CD4-positive, alpha-beta T cell treated with Interleukin-17A for 1 hour (primary cell): Measurements from ENCODE around the gene CYP24A1.
A peak's percentile ranks its signal among the peaks of the same experiment; 100 is the strongest.

Source experiments
- DNase-seq: peaks from one replicate; pipeline ENCODE4 v3.0.0-alpha.2; 2020

CYP24A1 gene

GRCh38 chr20:54201268-54201846, 27.6 kb upstream of the CYP24A1 start:
- DNase-seq = no peak

DNA sequence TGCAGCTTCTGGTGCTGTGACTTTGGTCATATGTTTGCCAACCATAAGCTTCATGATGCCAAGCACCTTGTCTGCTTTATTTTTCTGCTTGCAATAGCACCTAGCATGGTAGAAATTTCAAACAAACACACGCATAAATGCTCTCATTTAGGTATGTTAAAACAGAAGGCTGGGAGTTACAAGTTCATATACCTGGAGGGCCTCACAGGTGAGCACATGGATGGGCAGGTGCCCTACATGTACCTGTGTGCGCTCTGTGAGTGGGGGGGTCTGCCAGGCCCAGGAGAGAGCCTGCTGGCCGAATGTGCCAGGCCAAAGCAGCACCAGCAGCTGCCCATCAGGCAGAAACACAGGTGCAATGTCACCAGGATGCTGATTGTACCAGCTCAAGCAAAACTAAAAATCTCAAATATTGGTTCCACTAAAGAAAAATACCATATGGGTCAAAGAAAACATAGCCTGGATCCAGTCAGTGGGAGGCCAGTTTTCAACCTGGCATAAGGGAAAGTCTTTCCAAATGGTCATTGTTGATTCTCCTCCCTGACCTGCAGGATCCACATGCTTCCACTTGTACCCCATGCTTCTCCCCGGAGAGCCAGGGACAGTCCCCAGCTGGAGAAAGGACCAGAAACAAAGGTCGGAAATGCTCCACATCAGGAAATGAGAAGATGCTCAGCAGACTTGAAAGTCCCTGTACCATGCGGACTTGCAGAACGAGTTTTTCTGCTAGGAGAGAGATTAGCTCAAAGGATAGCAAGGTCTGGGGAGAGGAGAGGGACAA, 26.9 kb upstream of the CYP24A1 start:
- no peak for DNase-seq

DNA sequence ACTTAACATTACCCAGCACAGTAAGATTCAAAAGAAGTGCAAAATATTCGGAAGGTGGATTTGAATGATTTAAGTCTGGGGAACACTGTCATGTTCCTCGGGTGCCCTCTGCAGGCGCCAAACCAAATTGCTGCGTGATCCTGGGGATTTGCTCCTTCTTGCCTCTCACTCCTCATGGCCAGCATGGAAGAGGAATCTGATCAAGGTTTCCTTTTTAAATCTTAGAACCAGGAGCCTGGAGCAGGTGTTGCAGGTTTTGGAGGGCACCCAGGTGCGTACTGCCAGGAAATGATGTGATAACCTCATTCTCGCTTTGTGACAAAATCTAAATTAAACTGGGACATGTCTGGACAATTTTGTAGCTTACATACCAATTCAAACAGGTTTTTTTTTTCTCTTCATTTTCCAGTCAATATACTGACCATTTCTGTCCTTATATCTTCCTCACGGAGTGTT, 26.0 kb upstream of the CYP24A1 start:
- peak; percentile 71 for DNase-seq

- no peak for DNase-seq
Observed at GRCh38 chr20:54199283-54199682, 25.5 kb upstream of the CYP24A1 start.

DNA sequence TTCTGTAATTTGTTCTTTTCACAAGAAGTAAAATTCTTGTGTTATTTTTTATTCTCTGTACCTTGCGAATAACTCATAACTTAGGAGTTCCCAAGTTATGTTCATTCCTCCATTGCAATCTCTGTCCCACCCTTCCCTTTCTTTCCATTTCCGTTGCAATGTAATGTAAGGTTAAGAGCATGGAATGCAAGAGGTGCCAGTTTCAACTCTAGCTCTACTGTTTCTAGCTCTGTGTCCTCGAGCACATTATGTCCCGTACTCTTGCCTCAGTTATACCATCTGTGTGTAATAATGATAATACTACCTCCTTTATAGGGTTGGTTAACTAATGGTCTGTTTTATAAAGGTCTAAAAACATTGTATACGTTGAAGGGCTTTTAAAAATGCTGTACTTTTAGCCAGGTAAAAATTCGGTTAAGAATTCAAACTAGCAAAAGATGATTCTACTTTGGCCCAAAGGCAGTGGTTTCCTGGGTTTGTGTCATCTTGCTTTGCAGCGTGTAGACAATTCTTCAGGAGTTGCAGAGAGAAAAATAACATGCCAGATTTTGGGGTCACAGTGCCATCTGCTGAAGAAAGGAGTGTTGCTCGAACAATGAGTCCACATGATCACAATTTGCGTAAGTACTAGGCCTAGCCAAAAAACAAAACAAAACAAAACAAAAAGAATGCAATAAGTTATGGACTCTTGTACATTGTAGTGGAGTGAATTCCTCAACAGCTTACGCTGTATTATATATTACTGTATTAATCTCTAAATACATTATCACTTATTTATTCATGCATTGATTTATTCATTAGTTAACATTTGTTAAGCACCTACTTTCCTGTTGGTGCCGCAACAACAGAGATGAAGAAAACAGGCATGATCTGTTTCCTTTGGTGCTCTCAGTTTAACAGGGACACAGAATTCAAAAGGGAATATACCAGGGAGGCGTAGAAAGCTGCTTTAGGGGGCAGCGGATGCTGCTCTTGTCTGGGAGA, 24.1 kb upstream of the CYP24A1 start:
- DNase-seq = no peak

DNA sequence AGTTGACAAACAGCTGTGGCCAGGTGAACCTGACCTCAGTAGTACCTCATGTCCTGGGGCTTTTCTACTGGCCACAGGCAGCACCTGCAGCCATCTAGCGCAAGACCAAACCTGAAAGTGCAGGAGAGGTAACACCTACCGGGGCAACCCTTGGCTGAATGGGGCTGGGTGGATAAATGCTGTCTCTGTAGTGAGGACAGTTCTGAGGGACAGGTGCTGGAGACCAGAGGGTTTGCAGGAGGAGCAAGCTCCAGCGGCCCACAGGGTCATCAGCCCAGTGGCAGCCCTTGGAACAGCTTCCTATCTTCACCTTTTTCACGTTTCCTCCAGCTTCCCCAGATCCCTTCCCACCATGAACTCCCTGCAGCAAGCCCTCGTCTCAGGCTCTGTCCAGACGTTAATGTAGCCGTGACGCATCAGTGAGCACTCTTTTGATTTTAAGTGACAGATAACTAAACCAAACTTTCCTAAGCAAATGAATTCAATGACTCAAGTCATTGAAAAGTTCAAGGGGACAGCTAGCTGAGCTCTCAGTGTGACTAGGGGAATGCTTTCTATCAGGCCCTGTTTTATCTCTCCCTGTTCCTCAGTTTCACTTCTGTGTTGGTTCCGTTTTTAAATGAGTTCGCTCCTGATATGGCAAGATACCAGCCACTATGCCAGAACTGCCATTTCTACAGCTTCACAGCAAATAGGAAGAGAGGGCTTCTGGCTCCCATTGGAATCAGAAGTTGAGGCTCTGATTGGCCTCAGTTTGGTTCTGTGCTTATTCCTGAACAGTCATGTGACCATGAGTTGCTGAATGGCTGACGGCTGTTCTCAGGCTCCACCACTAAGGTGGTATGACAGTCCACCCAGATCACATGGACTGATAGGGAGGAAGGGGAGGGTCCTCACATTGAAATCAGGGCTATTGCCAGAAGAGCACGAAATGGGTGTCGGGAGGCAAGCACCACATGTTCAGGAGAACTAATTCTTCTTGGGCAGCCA, 22.0 kb upstream of the CYP24A1 start:
- DNase-seq = no peak

- no peak for DNase-seq
Observed at GRCh38 chr20:54194724-54195438, 21.1 kb upstream of the CYP24A1 start.

DNA sequence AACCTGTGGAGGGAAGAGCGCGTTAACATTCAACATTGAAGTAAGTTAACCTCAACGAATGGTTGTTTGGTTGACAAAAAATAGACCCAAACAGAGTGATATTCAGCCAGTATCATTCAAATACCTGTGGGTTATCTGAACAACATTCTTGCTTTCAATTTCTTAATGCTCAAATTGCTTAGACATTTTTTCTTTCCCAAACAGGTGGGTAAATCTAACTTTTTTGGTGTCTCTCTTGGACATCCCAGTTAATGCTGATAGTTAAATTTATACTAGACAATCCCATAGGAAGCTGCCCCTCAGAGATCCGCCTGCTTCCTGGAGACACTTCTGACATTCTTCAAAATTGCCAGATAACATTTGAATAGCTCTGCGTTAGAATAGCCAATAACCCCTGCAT, 20.0 kb upstream of the CYP24A1 start:
- no peak for DNase-seq

- no peak for DNase-seq
Observed at GRCh38 chr20:54190217-54190616, 16.4 kb upstream of the CYP24A1 start.

DNA sequence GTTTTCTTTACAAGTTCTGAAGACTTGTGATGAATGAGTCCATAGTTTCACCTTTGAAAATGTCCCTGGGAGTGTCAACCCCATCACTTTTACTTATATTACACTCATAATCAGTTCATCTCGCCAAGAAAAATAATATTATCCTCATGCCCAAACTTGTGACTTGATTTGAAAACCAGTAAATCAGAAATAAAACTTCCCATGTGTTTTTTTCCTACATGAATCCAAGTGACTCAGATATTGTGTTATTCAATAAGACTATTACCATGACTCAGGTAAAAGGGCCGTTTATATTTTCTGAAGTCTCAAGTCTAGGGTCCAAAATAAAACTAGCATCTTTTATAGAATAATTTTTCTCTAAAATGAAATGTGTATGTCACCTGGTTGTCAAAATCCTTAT, 15.8 kb upstream of the CYP24A1 start:
- no peak for DNase-seq

GRCh38 chr20:54188132-54188849, 14.5 kb upstream of the CYP24A1 start:
- DNase-seq = no peak

- no peak for DNase-seq
Observed at GRCh38 chr20:54184904-54185626, 11.3 kb upstream of the CYP24A1 start.

GRCh38 chr20:54184071-54184470, 10.3 kb upstream of the CYP24A1 start:
- no peak for DNase-seq

DNA sequence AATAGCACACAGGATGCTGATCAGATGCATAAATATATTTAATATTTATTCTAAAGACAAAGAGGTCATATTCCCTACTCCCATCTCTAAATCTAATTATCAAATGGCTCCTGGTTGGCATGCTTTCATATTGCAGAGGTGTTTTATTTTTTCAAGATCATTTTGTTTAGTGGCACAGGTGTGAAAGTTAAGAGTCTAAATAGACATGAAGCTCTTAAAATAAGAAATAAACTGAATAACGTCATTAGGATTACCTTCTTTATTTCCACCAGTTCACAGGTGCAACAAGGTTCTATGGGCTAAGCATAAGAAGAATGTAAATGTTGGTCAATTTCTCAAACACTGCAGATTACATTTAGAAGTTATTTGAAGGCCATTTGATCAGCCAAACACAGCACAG, 7.1 kb upstream of the CYP24A1 start:
- DNase-seq = no peak

GRCh38 chr20:54179946-54180345, 6.2 kb upstream of the CYP24A1 start:
- no peak for DNase-seq

DNA sequence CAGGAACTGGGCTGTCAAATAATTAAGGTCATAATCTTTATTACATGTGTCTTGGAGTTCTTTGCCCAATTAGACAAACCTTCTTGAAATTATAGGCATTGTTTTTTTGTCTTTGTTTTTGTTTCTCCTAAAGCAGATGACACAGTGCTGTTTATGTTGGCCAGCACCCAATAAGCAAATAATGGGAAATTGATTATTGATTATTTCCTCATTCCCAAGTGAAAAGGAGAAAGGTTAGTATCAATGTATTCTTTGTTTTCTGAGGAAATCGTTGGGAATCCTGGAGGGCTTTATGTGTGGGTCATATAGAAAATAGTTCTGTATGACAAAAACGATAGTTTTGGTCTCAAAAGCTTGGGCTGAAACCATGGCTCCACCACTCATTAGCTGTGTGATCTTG, 4.5 kb upstream of the CYP24A1 start:
- DNase-seq = no peak

DNA sequence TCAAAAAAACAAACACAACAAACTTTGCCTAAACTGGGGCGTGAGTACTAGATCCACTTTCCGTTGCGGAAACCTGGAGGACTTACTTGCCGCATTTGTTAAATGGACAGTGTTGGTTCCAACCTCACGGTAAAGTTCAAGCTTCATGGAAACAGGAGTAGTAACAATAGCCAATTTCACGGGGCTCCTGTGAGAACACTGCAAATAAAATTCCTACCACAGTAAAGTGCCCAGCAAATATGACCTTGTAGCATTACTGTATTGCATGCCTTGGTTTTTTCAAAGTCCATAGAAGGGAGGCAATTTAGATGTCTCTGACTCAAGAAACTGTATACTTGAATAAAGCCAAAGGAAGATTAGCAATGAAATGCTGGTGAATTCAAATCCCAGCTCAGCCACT, 3.6 kb upstream of the CYP24A1 start:
- DNase-seq = no peak

DNA sequence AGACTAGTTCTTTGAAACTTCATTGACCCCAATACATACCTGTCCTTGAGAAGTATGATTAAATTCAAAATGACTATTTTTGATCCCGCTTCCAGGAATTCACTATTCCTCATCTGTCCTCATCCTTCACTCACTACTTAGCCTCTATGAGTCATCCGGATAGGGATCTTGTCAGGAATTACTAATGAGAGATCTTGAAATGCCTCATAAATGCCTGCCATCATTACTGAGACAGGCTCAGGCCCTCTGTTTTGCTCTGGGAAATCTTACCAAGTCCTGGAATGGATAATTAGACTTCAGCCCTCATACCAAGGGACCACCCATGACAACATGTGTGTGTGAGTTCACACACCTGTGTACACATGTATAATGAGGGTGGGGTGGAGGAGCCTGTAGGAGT, 2.8 kb upstream of the CYP24A1 start:
- DNase-seq = no peak

GRCh38 chr20:54174457-54175175, 830 bp upstream of the CYP24A1 start:
- DNase-seq = no peak
